Hepatocyte (in vitro differentiated cells): ENCODE results near the gene PCYOX1L. TPM values are rescaled to one million over a fixed set of nuclear protein-coding genes. Genes with fewer than 3 reads are reported as not detected.

ENCODE experiments used
- DNase-seq: peaks from one replicate; pipeline ENCODE4 v3.0.0-alpha.2; 2016; ENCODE audit warnings: low spot score
- H2AFZ ChIP-seq: fragments of 200-600 bp; sonication (generic); 2 replicates; pipeline ENCODE4 v1.6.0; 2016; ENCODE audit warnings: antibody characterized with exemption, mild to moderate bottlenecking
- H3K27ac ChIP-seq: fragments of 200-600 bp; sonication (generic); 2 replicates; pipeline ENCODE4 v1.5.1; 2016; ENCODE audit warnings: mild to moderate bottlenecking
- H3K27me3 ChIP-seq: fragments of 200-600 bp; sonication (generic); 2 replicates; pipeline ENCODE4 v1.6.1; 2016
- H3K36me3 ChIP-seq: fragments of 200-600 bp; sonication (generic); replicated peaks from 2 replicates; pipeline ENCODE4 v1.5.1; 2016; ENCODE audit warnings: low read depth; ENCODE audit not compliant: insufficient read depth
- H3K4me1 ChIP-seq: fragments of 200-600 bp; sonication (generic); 2 replicates; pipeline ENCODE4 v1.5.1; 2016; ENCODE audit warnings: mild to moderate bottlenecking, moderate library complexity; ENCODE audit not compliant: insufficient read depth
- H3K4me2 ChIP-seq: fragments of 200-600 bp; sonication (generic); 2 replicates; pipeline ENCODE4 v1.6.0; 2016
- H3K4me3 ChIP-seq: fragments of 200-600 bp; sonication (generic); 2 replicates; pipeline ENCODE4 v1.5.1; 2016; ENCODE audit warnings: mild to moderate bottlenecking
- H3K79me2 ChIP-seq: fragments of 200-600 bp; sonication (generic); 2 replicates; pipeline ENCODE4 v1.6.0; 2017; ENCODE audit warnings: mild to moderate bottlenecking
- H3K9me2 ChIP-seq: fragments of 200-600 bp; sonication (generic); replicated peaks from 2 replicates; pipeline ENCODE4 v1.6.0; 2017; ENCODE audit warnings: mild to moderate bottlenecking; ENCODE audit not compliant: insufficient read depth
- H3K9me3 ChIP-seq: fragments of 200-600 bp; sonication (generic); 2 replicates; pipeline ENCODE4 v1.5.1; 2016; ENCODE audit warnings: low read depth, mild to moderate bottlenecking
- H4K20me1 ChIP-seq: fragments of 200-600 bp; sonication (generic); 2 replicates; pipeline ENCODE4 v1.6.0; 2016; ENCODE audit warnings: mild to moderate bottlenecking; ENCODE audit not compliant: insufficient read depth, poor library complexity, severe bottlenecking
- CTCF ChIP-seq: fragments of 200-600 bp; sonication (generic); IDR thresholded peaks from 2 replicates; pipeline ENCODE4 v1.5.1; 2016; ENCODE audit warnings: antibody characterized with exemption, mild to moderate bottlenecking; ENCODE audit not compliant: poor library complexity
- EZH2 ChIP-seq: fragments of 200-600 bp; sonication (generic); IDR thresholded peaks from 2 replicates; pipeline ENCODE4 v1.6.1; 2016; ENCODE audit warnings: antibody characterized with exemption, mild to moderate bottlenecking, borderline replicate concordance
- EZH2phosphoT487 ChIP-seq: fragments of 200-600 bp; sonication (generic); IDR thresholded peaks from one replicate; pipeline ENCODE4 v1.6.1; 2018; ENCODE audit warnings: antibody characterized with exemption, mild to moderate bottlenecking, low read depth, moderate library complexity; ENCODE audit not compliant: unreplicated experiment, severe bottlenecking
- WGBS: methylation state at CpG from one replicate; pipeline ENCODE4 v1.1.6; 2016; ENCODE audit warnings: low lambda C conversion rate; ENCODE audit errors: missing lambda C conversion rate; 5-methylcytosine and 5-hydroxymethylcytosine counted together
- polyA plus RNA-seq: library from polyadenylated mRNA; unstranded; fragments of >200 nt; fragmentation: Nextera tagmentation; extraction: Ambion mirVana; gene quantifications from 2 replicates; pipeline ENCODE4 v1.2.1, GENCODE V29; 2016
- total RNA-seq: library from RNA; depleted of rRNA; stranded (reverse); fragments of >200 nt; gene quantifications from 2 replicates; pipeline ENCODE4 v1.2.3, GENCODE V29; 2014

PCYOX1L gene
- total and polyA plus RNA-seq, 2 experiments from 2014 or later, result 9.1 to 14.4 TPM

GRCh38 chr5:149366169-149366729 is 8.4 kb downstream of the PCYOX1L start:
- Histone ChIP-seq H3K27ac (no peak overlapping the region), H4K20me1 (no peaks in the 10 kb centered on the region), H3K9me3 (no peaks in the 10 kb centered on the region), H3K9me2 (no peaks in the 10 kb centered on the region), H3K36me3 (no peaks in the 10 kb centered on the region), H3K4me3 (no peak overlapping the region), H3K4me2 (no peak overlapping the region), H3K79me2 (no peaks in the 10 kb centered on the region), H3K27me3 (no peaks in the 10 kb centered on the region), H3K4me1 (no peaks in the 10 kb centered on the region), H2AFZ (no peak overlapping the region)
- DNase-seq, result no peak
- TF ChIP-seq EZH2 (no peak), CTCF (no peak), EZH2phosphoT487 (no peak)
- WGBS, result 75% methylated on average over 1 of the region's 1 CpG

GRCh38 chr5:149367249-149367971 is 9.6 kb downstream of the PCYOX1L start:
- no peaks in the 10 kb centered on the region for H3K36me3 ChIP-seq
- no peaks in the 10 kb centered on the region for H3K79me2 ChIP-seq
- no peak overlapping the region for H3K27ac ChIP-seq
- no peaks in the 10 kb centered on the region for H4K20me1 ChIP-seq
- no peaks in the 10 kb centered on the region for H3K9me2 ChIP-seq
- H3K4me1 ChIP-seq, result no peaks in the 10 kb centered on the region
- no peak overlapping the region for H2AFZ ChIP-seq
- 41% methylated on average over 14 of the region's 14 CpGs for WGBS
- DNase-seq, result peak; percentile 84
- no peak overlapping the region for H3K4me2 ChIP-seq
- H3K27me3 ChIP-seq, result no peaks in the 10 kb centered on the region
- H3K4me3 ChIP-seq, result no peak overlapping the region
- TF ChIP-seq EZH2 (no peak), CTCF (peak; percentile 74)
- H3K9me3 ChIP-seq, result no peaks in the 10 kb centered on the region

- WGBS, result 93% methylated on average over 22 of the region's 22 CpGs
- no peak overlapping the region for H2AFZ ChIP-seq
- H3K36me3 ChIP-seq, result no peaks in the 10 kb centered on the region
- H3K4me3 ChIP-seq, result no peak overlapping the region
- H3K79me2 ChIP-seq, result no peaks in the 10 kb centered on the region
- H3K27ac ChIP-seq, result no peak overlapping the region
- H3K4me2 ChIP-seq, result no peak overlapping the region
- no peaks in the 10 kb centered on the region for H3K9me3 ChIP-seq
- H3K9me2 ChIP-seq, result no peaks in the 10 kb centered on the region
- H4K20me1 ChIP-seq, result no peaks in the 10 kb centered on the region
- no peaks in the 10 kb centered on the region for H3K27me3 ChIP-seq
- DNase-seq, result no peak
- H3K4me1 ChIP-seq, result no peaks in the 10 kb centered on the region
- TF ChIP-seq EZH2phosphoT487 (no peak), EZH2 (no peak), CTCF (no peak)
Measured at GRCh38 chr5:149367972-149368645, 10.3 kb downstream of the PCYOX1L start.
